CD4-positive, alpha-beta T cell (primary cell): ENCODE results near the gene THRB. TPM values are rescaled to one million over a fixed set of nuclear protein-coding genes. Genes with fewer than 3 reads are reported as not detected.

Source experiments
- ATAC-seq: fragments of 200-7000 bp; cut with Tn5 transposase; one replicate; pipeline ENCODE4 v1.10.0; 2022; ENCODE audit warnings: mild to moderate bottlenecking; ENCODE audit not compliant: poor library complexity
- CTCF ChIA-PET: fragments of 350-600 bp; sonication (Branson Sonifier 250); formaldehyde crosslinking; loops from one replicate; lab custom pipeline; 2021; ENCODE audit warnings: antibody characterized with exemption, inconsistent platforms; lab: Charles Lee
- POLR2A ChIA-PET: fragments of 350-600 bp; sonication (Branson Sonifier 250); formaldehyde crosslinking; loops from one replicate; lab custom pipeline; 2021; ENCODE audit warnings: antibody characterized with exemption, inconsistent platforms; lab: Charles Lee
- DNase-seq, 14 experiments: peaks; one replicate each; pipeline ENCODE4 v3.0.0-alpha.2; 2013 to 2020; ENCODE audit warnings: mixed read lengths in 2 of 14
- H3K27ac ChIP-seq, 2 donors: one replicate each; pipeline versions ENCODE4 v1.5.1 to v1.7.0; 2013; ENCODE audit warnings: low read length in 2 of 2, low read depth in 1 of 2, mild to moderate bottlenecking in 1 of 2
- H3K27me3 ChIP-seq, 2 experiments: 1 replicate in 1 of 2; 2 replicates in 1 of 2; pipeline versions ENCODE4 v1.6.1 to v1.7.0; 2013; ENCODE audit warnings: low read length in 2 of 2, control low read depth in 1 of 2, mild to moderate bottlenecking in 1 of 2, moderate library complexity in 1 of 2; ENCODE audit not compliant: insufficient read depth in 2 of 2, control insufficient read depth in 1 of 2
- H3K36me3 ChIP-seq: one replicate; pipeline ENCODE4 v1.6.1; 2013; ENCODE audit warnings: low read length, control low read depth; ENCODE audit not compliant: insufficient read depth
- H3K4me1 ChIP-seq: one replicate; pipeline ENCODE4 v1.6.1; 2013; ENCODE audit warnings: low read length, control low read depth; ENCODE audit not compliant: insufficient read depth
- H3K4me3 ChIP-seq: one replicate; pipeline ENCODE4 v1.5.1; 2013; ENCODE audit warnings: mild to moderate bottlenecking, low read length, moderate library complexity
- H3K9me3 ChIP-seq, 2 experiments: 1 replicate in 1 of 2; 2 replicates in 1 of 2; pipeline versions ENCODE4 v1.6.1 to v1.7.0; 2013; ENCODE audit warnings: low read length in 2 of 2, mild to moderate bottlenecking in 2 of 2, control low read depth in 1 of 2, moderate library complexity in 1 of 2; ENCODE audit not compliant: control insufficient read depth in 1 of 2, insufficient read depth in 1 of 2
- H3K27ac Mint-ChIP-seq: one replicate; pipeline ENCODE4 v1.8.0; 2020; ENCODE audit warnings: mixed read lengths
- H3K27me3 Mint-ChIP-seq: one replicate; pipeline ENCODE4 v1.8.0; 2021; ENCODE audit warnings: mixed read lengths
- H3K36me3 Mint-ChIP-seq: one replicate; pipeline ENCODE4 v1.8.0; 2021; ENCODE audit warnings: low read depth, mixed read lengths
- H3K4me1 Mint-ChIP-seq: one replicate; pipeline ENCODE4 v1.8.0; 2021; ENCODE audit warnings: low read depth, mixed read lengths
- H3K4me3 Mint-ChIP-seq: one replicate; pipeline ENCODE4 v1.8.0; 2020; ENCODE audit warnings: mild to moderate bottlenecking, mixed read lengths
- H3K9me3 Mint-ChIP-seq: one replicate; pipeline ENCODE4 v1.8.0; 2020; ENCODE audit warnings: mixed read lengths
- intact Hi-C, 2 experiments: fragments of 100-400 bp; cut with DNase I in 1 of 2; cut with micrococcal nuclease in 1 of 2; formaldehyde crosslinking; loops; one replicate each; pipeline versions ENCODE4 v1.15.1 to v1.9.0; 2023 to 2025; cut with DNase I, micrococcal nuclease
- total RNA-seq, 174 experiments: library from RNA in 2 of 174; stranded (reverse) in 2 of 174; gene quantifications; one replicate each; pipeline ENCODE4 v1.2.3 and lab custom pipeline; 2021 to 2026
- TF ChIP-seq, protein P1 (sequence below): fragments of 200-600 bp; IDR thresholded peaks from one replicate; pipeline ENCODE4 v1.8.0; 2022; ENCODE audit warnings: antibody characterized with exemption, mild to moderate bottlenecking

THRB gene
- total RNA-seq, 2 experiments from 2014 or later, result not detected

DNA sequence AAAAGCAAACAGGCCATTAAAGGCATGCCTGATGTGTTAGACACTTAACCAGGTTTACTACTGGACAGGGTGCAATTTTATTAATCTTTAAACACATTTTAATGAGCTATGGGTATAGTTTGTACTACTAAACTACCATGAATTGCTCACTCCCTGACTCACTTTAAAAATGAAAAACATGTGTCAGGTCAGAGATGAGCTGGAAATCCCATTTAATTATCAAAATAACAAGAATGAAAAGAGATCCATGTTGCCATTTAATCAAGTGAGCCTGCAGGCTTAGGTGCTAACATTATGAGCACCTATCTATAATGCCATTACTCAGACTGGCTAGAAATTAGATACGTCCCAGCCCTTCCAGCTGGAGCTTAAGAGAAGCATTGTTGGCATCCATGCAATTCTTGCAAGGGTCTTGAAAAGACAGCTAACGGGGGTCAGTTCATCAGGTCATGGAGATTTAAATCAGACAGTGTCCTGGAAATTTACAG, 224.4 kb downstream of the THRB start:
- CTCF ChIA-PET, result no interaction called here
- peaks cover 11% of the 10 kb centered on the region for H3K27me3 Mint-ChIP-seq
- Histone ChIP-seq H3K9me3 (no peaks in the 10 kb centered on the region), H3K27me3 (no peaks in the 10 kb centered on the region), H3K36me3 (no peaks in the 10 kb centered on the region), H3K4me3 (no peak overlapping the region), H3K4me1 (no peaks in the 10 kb centered on the region), H3K27ac (no peak overlapping the region)
- DNase-seq, result no peak
- no peak overlapping the region for H3K27ac Mint-ChIP-seq
- H3K9me3 Mint-ChIP-seq, result no peaks in the 10 kb centered on the region
- intact Hi-C loops, result no loop called here
- ATAC-seq, result no peak
- TF ChIP-seq, protein P1, sequence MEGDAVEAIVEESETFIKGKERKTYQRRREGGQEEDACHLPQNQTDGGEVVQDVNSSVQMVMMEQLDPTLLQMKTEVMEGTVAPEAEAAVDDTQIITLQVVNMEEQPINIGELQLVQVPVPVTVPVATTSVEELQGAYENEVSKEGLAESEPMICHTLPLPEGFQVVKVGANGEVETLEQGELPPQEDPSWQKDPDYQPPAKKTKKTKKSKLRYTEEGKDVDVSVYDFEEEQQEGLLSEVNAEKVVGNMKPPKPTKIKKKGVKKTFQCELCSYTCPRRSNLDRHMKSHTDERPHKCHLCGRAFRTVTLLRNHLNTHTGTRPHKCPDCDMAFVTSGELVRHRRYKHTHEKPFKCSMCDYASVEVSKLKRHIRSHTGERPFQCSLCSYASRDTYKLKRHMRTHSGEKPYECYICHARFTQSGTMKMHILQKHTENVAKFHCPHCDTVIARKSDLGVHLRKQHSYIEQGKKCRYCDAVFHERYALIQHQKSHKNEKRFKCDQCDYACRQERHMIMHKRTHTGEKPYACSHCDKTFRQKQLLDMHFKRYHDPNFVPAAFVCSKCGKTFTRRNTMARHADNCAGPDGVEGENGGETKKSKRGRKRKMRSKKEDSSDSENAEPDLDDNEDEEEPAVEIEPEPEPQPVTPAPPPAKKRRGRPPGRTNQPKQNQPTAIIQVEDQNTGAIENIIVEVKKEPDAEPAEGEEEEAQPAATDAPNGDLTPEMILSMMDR, result no peak
- POLR2A ChIA-PET, result no interaction called here
- H3K4me3 Mint-ChIP-seq, result no peak overlapping the region
- no peaks in the 10 kb centered on the region for H3K4me1 Mint-ChIP-seq
- no peaks in the 10 kb centered on the region for H3K36me3 Mint-ChIP-seq

DNA sequence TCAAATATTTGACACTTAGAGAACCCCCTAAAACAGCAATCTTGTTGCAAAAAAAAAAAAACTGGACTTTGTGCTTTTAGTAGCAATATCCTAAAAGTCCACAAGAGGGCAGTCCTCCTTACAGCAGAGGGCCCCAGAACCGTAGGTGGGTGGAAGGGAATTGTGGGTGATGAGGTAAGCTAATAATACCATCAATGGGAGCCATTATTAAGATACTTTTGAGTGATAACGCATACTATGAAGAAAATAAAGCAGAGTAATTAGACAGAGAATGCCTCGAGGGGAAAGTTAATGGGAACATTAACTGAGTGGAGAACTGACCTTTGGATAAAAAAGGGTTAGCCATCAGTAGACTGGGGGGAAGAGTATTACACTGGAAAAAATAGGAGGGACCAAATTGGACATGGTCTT, 229.9 kb downstream of the THRB start:
- Mint-ChIP-seq H3K27me3 (peaks cover 15% of the 10 kb centered on the region), H3K9me3 (no peaks in the 10 kb centered on the region), H3K27ac (no peak overlapping the region), H3K36me3 (no peaks in the 10 kb centered on the region), H3K4me1 (no peaks in the 10 kb centered on the region), H3K4me3 (no peak overlapping the region)
- Histone ChIP-seq H3K36me3 (no peaks in the 10 kb centered on the region), H3K9me3 (no peaks in the 10 kb centered on the region), H3K4me1 (no peaks in the 10 kb centered on the region), H3K27me3 (no peaks in the 10 kb centered on the region), H3K27ac (no peak overlapping the region), H3K4me3 (no peak overlapping the region)
- peak in 2 of 14 experiments; percentile 16 to 27 for DNase-seq
- CTCF ChIA-PET, result no interaction called here
- TF ChIP-seq, protein P1, result peak; percentile 23
- POLR2A ChIA-PET, result no interaction called here
- no peak for ATAC-seq
- intact Hi-C loops, result loop anchor here in 1 of 2 experiments (10.0 kb wide), 1 partner anchor 1330 kb away; no protein-coding TSS in a partner anchor

DNA sequence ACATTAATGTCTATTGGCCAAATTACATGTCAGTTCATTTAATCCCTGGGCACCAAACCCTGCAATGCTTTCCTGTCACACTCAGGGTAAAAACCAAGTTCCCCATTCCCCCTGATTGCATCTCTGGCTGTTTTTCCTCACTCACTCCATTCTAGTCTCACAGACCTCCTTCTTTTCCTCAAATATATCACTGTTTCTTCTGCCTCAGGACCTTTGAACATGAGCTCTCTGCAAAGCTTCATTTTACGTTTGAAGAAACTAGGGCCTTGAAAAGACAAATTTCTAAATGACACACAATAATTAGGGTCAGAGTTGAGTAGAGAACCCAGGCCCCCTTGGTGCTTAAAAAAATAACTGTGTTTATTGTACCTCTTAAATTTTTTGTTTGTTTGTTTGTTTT, 230.6 kb downstream of the THRB start:
- ChIA-PET CTCF (interaction anchor here (0.6 kb wide), 1 partner anchor 31 kb away, joined by 3 read pairs; no protein-coding TSS in a partner anchor), POLR2A (no interaction called here)
- Mint-ChIP-seq H3K27ac (no peak overlapping the region), H3K27me3 (peaks cover 15% of the 10 kb centered on the region), H3K36me3 (no peaks in the 10 kb centered on the region), H3K4me1 (no peaks in the 10 kb centered on the region), H3K4me3 (no peak overlapping the region), H3K9me3 (no peaks in the 10 kb centered on the region)
- intact Hi-C loops, result loop anchor here in 1 of 2 experiments (10.0 kb wide), 1 partner anchor 1331 kb away; no protein-coding TSS in a partner anchor
- no peak for ATAC-seq
- H3K9me3 ChIP-seq, result no peaks in the 10 kb centered on the region
- no peaks in the 10 kb centered on the region for H3K4me1 ChIP-seq
- H3K36me3 ChIP-seq, result no peaks in the 10 kb centered on the region
- DNase-seq, result no peak
- TF ChIP-seq, protein P1, result no peak
- H3K4me3 ChIP-seq, result no peak overlapping the region
- H3K27ac ChIP-seq, result no peak overlapping the region
- no peaks in the 10 kb centered on the region for H3K27me3 ChIP-seq
